ENCODE results near the gene SULT1E1. TPM values are rescaled to one million over a fixed set of nuclear protein-coding genes. Genes with fewer than 3 reads are reported as not detected.

The SULT1E1 gene
- total RNA-seq, 1 experiment from 2014 or later = not detected

- TF ChIP-seq MLX (CRISPR knock-in tag; IDR thresholded peaks at IDR 0.05) (no peak), ZNF396 (CRISPR knock-in tag; IDR thresholded peaks at IDR 0.05; ENCODE audit: borderline replicate concordance) (no peak)
These were observed 21.0 kb downstream of the SULT1E1 start (continued) for GRCh38 chr4:69838977-69839376.

GRCh38 chr4:69836287-69836686, 23.7 kb downstream of the SULT1E1 start:
- DNase-seq (ENCODE audit: low spot score) (no peak), ATAC-seq (no peak)
- POLR2A ChIA-PET = no interaction called here
- no peaks in the 10 kb centered on the region for H3K27me3 Mint-ChIP-seq (ENCODE audit: low read depth)
- no peaks in the 10 kb centered on the region for H3K36me3 Mint-ChIP-seq
- CTCF ChIA-PET = interaction anchor here (1.2 kb wide), 1 partner anchor 13 kb away, joined by 3 read pairs; no protein-coding TSS in a partner anchor
- no peak overlapping the region for H3K4me3 Mint-ChIP-seq
- TF ChIP-seq TEAD1 (CRISPR knock-in tag; IDR thresholded peaks at IDR 0.05) (no peak), PRRX2 (CRISPR knock-in tag; IDR thresholded peaks at IDR 0.05) (no peak), FOXK1 (CRISPR knock-in tag; IDR thresholded peaks at IDR 0.05) (no peak), MXD4 (CRISPR knock-in tag; IDR thresholded peaks at IDR 0.05; ENCODE audit: borderline replicate concordance) (no peak), ATF1 (CRISPR knock-in tag; IDR thresholded peaks at IDR 0.05) (no peak), ESRRA (CRISPR knock-in tag; IDR thresholded peaks at IDR 0.05; ENCODE audit: borderline replicate concordance) (no peak), USF2 (CRISPR knock-in tag; IDR thresholded peaks at IDR 0.05) (no peak), USF1 (CRISPR knock-in tag; IDR thresholded peaks at IDR 0.05) (no peak), NFE2L1 (CRISPR knock-in tag; IDR thresholded peaks at IDR 0.05) (no peak), CBFB (CRISPR knock-in tag; IDR thresholded peaks at IDR 0.05; ENCODE audit: low read depth) (no peak), AR (CRISPR knock-in tag; IDR thresholded peaks at IDR 0.05) (no peak), FOXJ3 (CRISPR knock-in tag; IDR thresholded peaks at IDR 0.05; ENCODE audit: borderline replicate concordance) (no peak), ELF4 (CRISPR knock-in tag; IDR thresholded peaks at IDR 0.05; ENCODE audit: low read depth) (no peak), CREM (CRISPR knock-in tag; IDR thresholded peaks at IDR 0.05) (no peak)
- H3K9me3 Mint-ChIP-seq = no peaks in the 10 kb centered on the region
- H3K4me1 Mint-ChIP-seq = peaks cover 9% of the 10 kb centered on the region
- H3K27ac Mint-ChIP-seq = no peak overlapping the region

- H3K27me3 Mint-ChIP-seq (ENCODE audit: low read depth) = no peaks in the 10 kb centered on the region
- ATAC-seq = no peak
- no peak for DNase-seq (ENCODE audit: low spot score)
- H3K9me3 Mint-ChIP-seq = no peaks in the 10 kb centered on the region
- POLR2A ChIA-PET = no interaction called here
- CTCF ChIA-PET = interaction anchor here (1.2 kb wide), 1 partner anchor 12 kb away, joined by 3 read pairs; no protein-coding TSS in a partner anchor
- peaks cover 15% of the 10 kb centered on the region for H3K4me1 Mint-ChIP-seq
- H3K27ac Mint-ChIP-seq = no peak overlapping the region
- no peaks in the 10 kb centered on the region for H3K36me3 Mint-ChIP-seq
- H3K4me3 Mint-ChIP-seq = no peak overlapping the region
- TF ChIP-seq FOXP4 (CRISPR knock-in tag; IDR thresholded peaks at IDR 0.05) (no peak), PREB (CRISPR knock-in tag; IDR thresholded peaks at IDR 0.05; ENCODE audit: borderline replicate concordance) (no peak), ZNF396 (CRISPR knock-in tag; IDR thresholded peaks at IDR 0.05; ENCODE audit: borderline replicate concordance) (no peak), ERG (CRISPR knock-in tag; IDR thresholded peaks at IDR 0.05) (no peak), NR1H2 (CRISPR knock-in tag; IDR thresholded peaks at IDR 0.05) (no peak), TCF7 (CRISPR knock-in tag; IDR thresholded peaks at IDR 0.05; ENCODE audit: low read depth) (no peak)
These were observed 24.2 kb downstream of the SULT1E1 start for GRCh38 chr4:69835766-69836165.
